CD4-positive, alpha-beta T cell (primary cell): Measurements from ENCODE around the gene ST8SIA3. TPM values are rescaled to one million over a fixed set of nuclear protein-coding genes. Genes with fewer than 3 reads are reported as not detected.

Experiments used
- ATAC-seq: fragments of 200-7000 bp; cut with Tn5 transposase; one replicate; pipeline ENCODE4 v1.10.0; 2022; ENCODE audit warnings: mild to moderate bottlenecking; ENCODE audit not compliant: poor library complexity
- CTCF ChIA-PET: fragments of 350-600 bp; sonication (Branson Sonifier 250); formaldehyde crosslinking; loops from one replicate; lab custom pipeline; 2021; ENCODE audit warnings: antibody characterized with exemption, inconsistent platforms; lab: Charles Lee
- POLR2A ChIA-PET: fragments of 350-600 bp; sonication (Branson Sonifier 250); formaldehyde crosslinking; loops from one replicate; lab custom pipeline; 2021; ENCODE audit warnings: antibody characterized with exemption, inconsistent platforms; lab: Charles Lee
- DNase-seq, 14 experiments: peaks; one replicate each; pipeline ENCODE4 v3.0.0-alpha.2; 2013 to 2020; ENCODE audit warnings: mixed read lengths in 2 of 14
- H3K27ac ChIP-seq, 2 donors: one replicate each; pipeline versions ENCODE4 v1.5.1 to v1.7.0; 2013; ENCODE audit warnings: low read length in 2 of 2, low read depth in 1 of 2, mild to moderate bottlenecking in 1 of 2
- H3K27me3 ChIP-seq, 2 experiments: 1 replicate in 1 of 2; 2 replicates in 1 of 2; pipeline versions ENCODE4 v1.6.1 to v1.7.0; 2013; ENCODE audit warnings: low read length in 2 of 2, control low read depth in 1 of 2, mild to moderate bottlenecking in 1 of 2, moderate library complexity in 1 of 2; ENCODE audit not compliant: insufficient read depth in 2 of 2, control insufficient read depth in 1 of 2
- H3K36me3 ChIP-seq: one replicate; pipeline ENCODE4 v1.6.1; 2013; ENCODE audit warnings: low read length, control low read depth; ENCODE audit not compliant: insufficient read depth
- H3K4me1 ChIP-seq: one replicate; pipeline ENCODE4 v1.6.1; 2013; ENCODE audit warnings: low read length, control low read depth; ENCODE audit not compliant: insufficient read depth
- H3K4me3 ChIP-seq: one replicate; pipeline ENCODE4 v1.5.1; 2013; ENCODE audit warnings: mild to moderate bottlenecking, low read length, moderate library complexity
- H3K9me3 ChIP-seq, 2 experiments: 1 replicate in 1 of 2; 2 replicates in 1 of 2; pipeline versions ENCODE4 v1.6.1 to v1.7.0; 2013; ENCODE audit warnings: low read length in 2 of 2, mild to moderate bottlenecking in 2 of 2, control low read depth in 1 of 2, moderate library complexity in 1 of 2; ENCODE audit not compliant: control insufficient read depth in 1 of 2, insufficient read depth in 1 of 2
- H3K27ac Mint-ChIP-seq: one replicate; pipeline ENCODE4 v1.8.0; 2020; ENCODE audit warnings: mixed read lengths
- H3K27me3 Mint-ChIP-seq: one replicate; pipeline ENCODE4 v1.8.0; 2021; ENCODE audit warnings: mixed read lengths
- H3K36me3 Mint-ChIP-seq: one replicate; pipeline ENCODE4 v1.8.0; 2021; ENCODE audit warnings: low read depth, mixed read lengths
- H3K4me1 Mint-ChIP-seq: one replicate; pipeline ENCODE4 v1.8.0; 2021; ENCODE audit warnings: low read depth, mixed read lengths
- H3K4me3 Mint-ChIP-seq: one replicate; pipeline ENCODE4 v1.8.0; 2020; ENCODE audit warnings: mild to moderate bottlenecking, mixed read lengths
- H3K9me3 Mint-ChIP-seq: one replicate; pipeline ENCODE4 v1.8.0; 2020; ENCODE audit warnings: mixed read lengths
- intact Hi-C, 2 experiments: fragments of 100-400 bp; cut with DNase I in 1 of 2; cut with micrococcal nuclease in 1 of 2; formaldehyde crosslinking; loops; one replicate each; pipeline versions ENCODE4 v1.15.1 to v1.9.0; 2023 to 2025; cut with DNase I, micrococcal nuclease
- total RNA-seq, 174 experiments: library from RNA in 2 of 174; stranded (reverse) in 2 of 174; gene quantifications; one replicate each; pipeline ENCODE4 v1.2.3 and lab custom pipeline; 2021 to 2026
- TF ChIP-seq, protein P1 (sequence below): fragments of 200-600 bp; IDR thresholded peaks from one replicate; pipeline ENCODE4 v1.8.0; 2022; ENCODE audit warnings: antibody characterized with exemption, mild to moderate bottlenecking

ST8SIA3 gene
- total RNA-seq, 2 experiments from 2014 or later = not detected

DNA sequence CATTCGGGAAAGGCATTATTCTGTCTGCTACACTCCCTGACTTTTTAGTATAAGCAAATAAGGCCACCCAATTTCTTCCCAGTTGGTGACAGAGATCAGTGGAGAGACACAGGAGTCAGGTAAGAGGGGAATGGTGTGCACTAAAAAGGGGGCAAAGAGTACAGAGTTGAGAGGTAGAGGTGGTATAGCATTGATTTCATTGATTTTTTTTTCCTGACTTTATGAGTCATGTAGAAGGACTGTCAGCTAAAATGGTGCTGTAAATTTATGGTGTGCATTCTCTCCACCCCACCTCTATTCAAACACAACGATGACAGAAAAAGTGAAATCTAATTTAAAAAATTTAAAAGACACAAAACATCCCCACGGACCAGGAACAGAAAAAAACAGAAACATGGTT, 23.7 kb upstream of the ST8SIA3 start:
- ATAC-seq = no peak
- TF ChIP-seq, protein P1, sequence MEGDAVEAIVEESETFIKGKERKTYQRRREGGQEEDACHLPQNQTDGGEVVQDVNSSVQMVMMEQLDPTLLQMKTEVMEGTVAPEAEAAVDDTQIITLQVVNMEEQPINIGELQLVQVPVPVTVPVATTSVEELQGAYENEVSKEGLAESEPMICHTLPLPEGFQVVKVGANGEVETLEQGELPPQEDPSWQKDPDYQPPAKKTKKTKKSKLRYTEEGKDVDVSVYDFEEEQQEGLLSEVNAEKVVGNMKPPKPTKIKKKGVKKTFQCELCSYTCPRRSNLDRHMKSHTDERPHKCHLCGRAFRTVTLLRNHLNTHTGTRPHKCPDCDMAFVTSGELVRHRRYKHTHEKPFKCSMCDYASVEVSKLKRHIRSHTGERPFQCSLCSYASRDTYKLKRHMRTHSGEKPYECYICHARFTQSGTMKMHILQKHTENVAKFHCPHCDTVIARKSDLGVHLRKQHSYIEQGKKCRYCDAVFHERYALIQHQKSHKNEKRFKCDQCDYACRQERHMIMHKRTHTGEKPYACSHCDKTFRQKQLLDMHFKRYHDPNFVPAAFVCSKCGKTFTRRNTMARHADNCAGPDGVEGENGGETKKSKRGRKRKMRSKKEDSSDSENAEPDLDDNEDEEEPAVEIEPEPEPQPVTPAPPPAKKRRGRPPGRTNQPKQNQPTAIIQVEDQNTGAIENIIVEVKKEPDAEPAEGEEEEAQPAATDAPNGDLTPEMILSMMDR = no peak
- Mint-ChIP-seq H3K36me3 (no peaks in the 10 kb centered on the region), H3K4me3 (no peak overlapping the region), H3K27me3 (peaks cover 6% of the 10 kb centered on the region), H3K4me1 (no peaks in the 10 kb centered on the region), H3K9me3 (peaks cover 5% of the 10 kb centered on the region), H3K27ac (no peak overlapping the region)
- intact Hi-C loops = no loop called here
- CTCF ChIA-PET = no interaction called here
- peaks cover 0 to 3% of the 10 kb centered on the region in 2 experiments for H3K9me3 ChIP-seq
- no peaks in the 10 kb centered on the region for H3K4me1 ChIP-seq
- H3K27me3 ChIP-seq = no peaks in the 10 kb centered on the region
- H3K27ac ChIP-seq = no peak overlapping the region
- no peaks in the 10 kb centered on the region for H3K36me3 ChIP-seq
- no peak for DNase-seq
- POLR2A ChIA-PET = no interaction called here
- H3K4me3 ChIP-seq = no peak overlapping the region

DNA sequence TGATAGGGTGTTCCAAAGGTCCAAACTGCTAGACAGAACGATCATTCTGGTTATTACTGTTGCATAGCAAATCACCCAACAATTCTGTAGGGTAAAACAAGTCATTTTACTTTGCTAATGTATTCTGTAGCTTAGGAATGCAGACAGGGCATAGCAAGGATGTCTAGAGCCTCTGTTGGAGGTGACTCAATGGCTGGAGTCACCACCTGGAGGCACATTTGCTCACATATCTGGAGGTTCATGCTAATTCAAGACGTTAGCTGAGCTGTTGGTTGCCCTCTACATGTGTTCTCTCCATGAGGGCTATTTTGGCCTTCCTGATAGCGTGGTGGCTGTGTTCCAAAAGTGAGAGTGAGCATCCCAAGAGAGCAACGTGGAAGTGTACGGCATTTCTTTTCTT, 22.5 kb upstream of the ST8SIA3 start:
- intact Hi-C loops = no loop called here
- no peak for DNase-seq
- TF ChIP-seq, protein P1 = no peak
- no peaks in the 10 kb centered on the region for H3K36me3 Mint-ChIP-seq
- ATAC-seq = no peak
- Histone ChIP-seq H3K4me3 (no peak overlapping the region), H3K27ac (no peak overlapping the region), H3K36me3 (no peaks in the 10 kb centered on the region), H3K27me3 (no peaks in the 10 kb centered on the region), H3K4me1 (no peaks in the 10 kb centered on the region), H3K9me3 (no peaks in the 10 kb centered on the region)
- no peak overlapping the region for H3K27ac Mint-ChIP-seq
- ChIA-PET CTCF (no interaction called here), POLR2A (no interaction called here)
- peaks cover 6% of the 10 kb centered on the region for H3K27me3 Mint-ChIP-seq
- H3K4me1 Mint-ChIP-seq = no peaks in the 10 kb centered on the region
- peaks cover 5% of the 10 kb centered on the region for H3K9me3 Mint-ChIP-seq
- no peak overlapping the region for H3K4me3 Mint-ChIP-seq

DNA sequence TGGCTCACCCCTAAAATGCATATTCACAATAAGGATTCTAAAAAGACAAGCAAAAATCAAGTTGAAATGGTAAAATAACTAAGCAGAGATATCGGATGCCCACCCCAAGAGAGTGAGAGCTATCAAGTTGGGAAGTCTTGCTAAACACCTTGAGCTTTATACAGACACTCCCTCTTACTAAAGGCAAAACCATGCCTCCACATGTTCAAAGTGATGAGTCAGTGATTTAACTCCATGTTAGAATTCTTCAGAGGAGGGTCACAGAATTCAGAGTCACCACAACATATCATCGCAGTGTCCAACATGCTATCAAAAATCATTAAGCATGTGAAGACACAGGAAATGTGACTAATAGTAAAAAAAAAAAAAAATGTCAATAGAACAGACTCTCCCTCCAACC, 20.6 kb upstream of the ST8SIA3 start:
- intact Hi-C loops = no loop called here
- Histone ChIP-seq H3K9me3 (peaks cover 0 to 3% of the 10 kb centered on the region in 2 experiments), H3K27me3 (no peaks in the 10 kb centered on the region), H3K4me3 (no peak overlapping the region), H3K36me3 (no peaks in the 10 kb centered on the region), H3K4me1 (no peaks in the 10 kb centered on the region), H3K27ac (no peak overlapping the region)
- CTCF ChIA-PET = no interaction called here
- DNase-seq = no peak
- no peak for ATAC-seq
- H3K4me3 Mint-ChIP-seq = no peak overlapping the region
- H3K4me1 Mint-ChIP-seq = no peaks in the 10 kb centered on the region
- TF ChIP-seq, protein P1 = no peak
- H3K27ac Mint-ChIP-seq = no peak overlapping the region
- POLR2A ChIA-PET = no interaction called here
- H3K36me3 Mint-ChIP-seq = no peaks in the 10 kb centered on the region
- peaks cover 5% of the 10 kb centered on the region for H3K9me3 Mint-ChIP-seq
- peaks cover 17% of the 10 kb centered on the region for H3K27me3 Mint-ChIP-seq
